Pancreas (tissue), 10 donors: Measurements from ENCODE around the gene OPCML. TPM values are rescaled to one million over a fixed set of nuclear protein-coding genes. Genes with fewer than 3 reads are reported as not detected.

ENCODE experiments used
- ATAC-seq, 4 donors: fragments of 200-7000 bp; cut with Tn5 transposase; one replicate each; pipeline versions ENCODE4 v1.8.0 to v1.9.1; 2020; ENCODE audit warnings: mild to moderate bottlenecking in 4 of 4, moderate library complexity in 4 of 4
- DNase-seq, 6 donors: peaks; one replicate each; pipeline ENCODE4 v3.0.0-alpha.2; 2020
- FAIRE-seq: peaks from 2 replicates; lab custom pipeline; 2012; peaks lifted over from hg19 to GRCh38; lab: Jason Lieb, UNC
- H3K27ac ChIP-seq, 4 donors: fragments of 200-600 bp; sonication (generic); 1 replicate in 3 of 4; 2 replicates in 1 of 4; pipeline versions ENCODE4 v1.5.0 to v1.8.0; 2020
- H3K27me3 ChIP-seq, 4 donors: fragments of 200-600 bp; one replicate each; pipeline ENCODE4 v1.8.0; 2021
- H3K36me3 ChIP-seq, 3 donors: fragments of 200-600 bp; sonication (generic) in 1 of 3; one replicate each; pipeline versions ENCODE4 v1.5.0 to v1.8.0; 2020 to 2021
- H3K4me1 ChIP-seq, 3 donors: fragments of 200-600 bp; one replicate each; pipeline ENCODE4 v1.8.0; 2021
- H3K4me3 ChIP-seq, 4 donors: fragments of 200-600 bp; sonication (generic) in 2 of 4; one replicate each; pipeline versions ENCODE4 v1.5.0 to v1.8.0; 2020 to 2021
- H3K9me3 ChIP-seq, 4 donors: fragments of 200-600 bp; one replicate each; pipeline ENCODE4 v1.8.0; 2021
- CTCF ChIP-seq, 4 donors: fragments of 200-600 bp; sonication (generic) in 3 of 4; IDR thresholded peaks; one replicate each; pipeline versions ENCODE4 v1.5.0 to v1.8.0; 2021; ENCODE audit warnings: antibody characterized with exemption in 4 of 4
- WGBS, 2 donors: extraction: QIAGEN DNeasy Blood & Tissue Kit; methylation state at CpG; one replicate each; pipeline ENCODE4 v1.1.7; 2013; 5-methylcytosine and 5-hydroxymethylcytosine counted together
- intact Hi-C, 3 donors: fragments of 100-400 bp; cut with DNase I; formaldehyde crosslinking; loops; one replicate each; pipeline versions ENCODE4 v1.11.1 to v1.14.2; 2022
- polyA plus RNA-seq, 2 donors: library from polyadenylated mRNA; stranded (reverse); fragments of 200-250 nt; gene quantifications; one replicate each; pipeline ENCODE4 v1.2.3, GENCODE V29; 2013
- total RNA-seq, 6 donors: library from RNA; stranded (reverse); fragmentation: NEBNext Ultra II Directional in 4 of 6; extraction: Animal tissue kit (Norgen Biotek cat#: 25700) in 4 of 6; gene quantifications; one replicate each; pipeline versions ENCODE4 v1.2.1 to v1.2.4, GENCODE V29; 2021 to 2023
- donor health status: healthy with polysubstance abuse.
- donor health status: DM: no; HTN: no; CAD: no; lungs with moderate emphysema.
- donor health status: DM: no; HTN: no; CAD: no.
- donor health status: control.
- donor health status: control.
- donor health status: Bipolar disorder and iron deficiency.
- donor health status: DM: yes; HTN: yes; CAD: no.
- donor health status: DM: no; HTN: no; CAD: no.
- donor health status: DM: no; HTN: no; CAD: no.
- donor health status: DM: yes; HTN: yes; CAD: no.

The OPCML gene
- total and polyA plus RNA-seq, 8 donors = 0.05 to 0.31 (median 0.19) TPM

GRCh38 chr11:133318221-133318620 is 214.1 kb downstream of the OPCML start:
- intact Hi-C loops = no loop called here
- Histone ChIP-seq H3K36me3 (no peaks in the 10 kb centered on the region), H3K27ac (no peak overlapping the region), H3K9me3 (no peaks in the 10 kb centered on the region), H3K4me3 (no peak overlapping the region), H3K4me1 (no peaks in the 10 kb centered on the region), H3K27me3 (peaks cover 0 to 4% (median 0%) of the 10 kb centered on the region in 4 donors)
- FAIRE-seq = no peak
- DNase-seq = no peak
- no peak for TF ChIP-seq CTCF (IDR thresholded peaks at IDR 0.05)
- no peak for ATAC-seq
- 34 to 39% methylated on average over 5 of the region's 5 CpGs for WGBS, 2 donors

GRCh38 chr11:133311230-133311629 is 221.1 kb downstream of the OPCML start:
- H3K9me3 ChIP-seq = no peaks in the 10 kb centered on the region
- peaks cover 0 to 6% (median 0%) of the 10 kb centered on the region in 4 donors for H3K27me3 ChIP-seq
- H3K4me3 ChIP-seq = no peak overlapping the region
- 49 to 85% methylated on average over 1 of the region's 1 CpG for WGBS, 2 donors
- H3K27ac ChIP-seq = no peak overlapping the region
- no peaks in the 10 kb centered on the region for H3K36me3 ChIP-seq
- ATAC-seq (no peak), FAIRE-seq (no peak), DNase-seq (no peak)
- H3K4me1 ChIP-seq = no peaks in the 10 kb centered on the region
- no peak for TF ChIP-seq CTCF (IDR thresholded peaks at IDR 0.05)
- intact Hi-C loops = no loop called here

- Histone ChIP-seq H3K27me3 (no peaks in the 10 kb centered on the region), H3K4me1 (no peaks in the 10 kb centered on the region), H3K4me3 (no peak overlapping the region), H3K27ac (no peak overlapping the region), H3K36me3 (no peaks in the 10 kb centered on the region), H3K9me3 (no peaks in the 10 kb centered on the region)
- DNase-seq (no peak), ATAC-seq (no peak), FAIRE-seq (no peak)
- intact Hi-C loops = no loop called here
- 10 to 21% methylated on average over 2 of the region's 2 CpGs for WGBS, 2 donors
- no peak for TF ChIP-seq CTCF (IDR thresholded peaks at IDR 0.05)
Observed at GRCh38 chr11:133306019-133306418, 226.3 kb downstream of the OPCML start.

- Histone ChIP-seq H3K36me3 (no peaks in the 10 kb centered on the region), H3K27me3 (no peaks in the 10 kb centered on the region), H3K4me3 (no peak overlapping the region), H3K27ac (no peak overlapping the region), H3K9me3 (no peaks in the 10 kb centered on the region), H3K4me1 (no peaks in the 10 kb centered on the region)
- ATAC-seq (no peak), FAIRE-seq (no peak), DNase-seq (no peak)
- 45 to 51% methylated on average over 5 of the region's 5 CpGs for WGBS, 2 donors
- no peak for TF ChIP-seq CTCF (IDR thresholded peaks at IDR 0.05)
- intact Hi-C loops = no loop called here
Observed at GRCh38 chr11:133305208-133305956, 226.9 kb downstream of the OPCML start.

GRCh38 chr11:133303262-133303661 is 229.0 kb downstream of the OPCML start:
- DNase-seq (no peak), FAIRE-seq (no peak), ATAC-seq (no peak)
- WGBS, 2 donors = 75 to 82% methylated on average over 5 of the region's 5 CpGs
- H3K4me1 ChIP-seq = no peaks in the 10 kb centered on the region
- no peak for TF ChIP-seq CTCF (IDR thresholded peaks at IDR 0.05)
- no peak overlapping the region for H3K27ac ChIP-seq
- no peaks in the 10 kb centered on the region for H3K36me3 ChIP-seq
- no peaks in the 10 kb centered on the region for H3K9me3 ChIP-seq
- intact Hi-C loops = no loop called here
- H3K27me3 ChIP-seq = no peaks in the 10 kb centered on the region
- no peak overlapping the region for H3K4me3 ChIP-seq
